Lower leg skin (tissue), 3 donors: ENCODE results near the gene POP4.
"Not testable (repeated sequence)": the region's sequence is repeated elsewhere in the genome, so short reads cannot be mapped to it uniquely, and the experiment has no call there.

Experiments used
- CTCF ChIP-seq, 3 donors: fragments of 450-650 bp; IDR thresholded peaks; one replicate each; pipeline ENCODE4 v1.5.1; 2016; ENCODE audit warnings: antibody characterized with exemption in 3 of 3, mild to moderate bottlenecking in 3 of 3, moderate library complexity in 2 of 3
- POLR2A ChIP-seq, 2 donors: fragments of 450-650 bp; IDR thresholded peaks; one replicate each; pipeline ENCODE4 v1.6.1; 2016 to 2017; ENCODE audit warnings: antibody characterized with exemption in 2 of 2, mild to moderate bottlenecking in 1 of 2, moderate library complexity in 1 of 2

- TF ChIP-seq CTCF, POLR2A (IDR thresholded peaks at IDR 0.05): not testable (repeated sequence)
Observed at GRCh38 chr19:29559110-29559509, 47.0 kb upstream of the POP4 start.
